GM18951 (cell line): Measurements from ENCODE around the gene LMO1.

Experiments
- POLR2A ChIP-seq: IDR thresholded peaks from 4 replicates; pipeline ENCODE4 v1.6.1; 2011; ENCODE audit warnings: mild to moderate bottlenecking; ENCODE audit not compliant: insufficient read length, insufficient read depth; ENCODE audit errors: extremely low read depth
- in situ Hi-C: fragments of 300-500 bp; cut with MboI; formaldehyde crosslinking; loops from one replicate; pipeline ENCODE4 v1.12.0; 2022; ENCODE audit warnings: low sequenced_read_pairs, mixed read lengths, inconsistent platforms; ENCODE audit not compliant: unreplicated experiment

The LMO1 gene

GRCh38 chr11:8285228-8285627 is 21.6 kb upstream of the LMO1 start:
- no peak for TF ChIP-seq POLR2A
- in situ Hi-C loops, result no loop called here

GRCh38 chr11:8283465-8284230 is 20.0 kb upstream of the LMO1 start:
- TF ChIP-seq POLR2A, result no peak
- in situ Hi-C loops, result no loop called here

- in situ Hi-C loops, result no loop called here
- TF ChIP-seq POLR2A, result no peak
These were observed 19.4 kb upstream of the LMO1 start for GRCh38 chr11:8283100-8283464.

GRCh38 chr11:8282631-8283030 is 19.0 kb upstream of the LMO1 start:
- no peak for TF ChIP-seq POLR2A
- in situ Hi-C loops, result no loop called here

- in situ Hi-C loops, result no loop called here
- TF ChIP-seq POLR2A, result no peak
These were observed 17.6 kb upstream of the LMO1 start for GRCh38 chr11:8281266-8281665.

GRCh38 chr11:8277691-8278090 is 14.0 kb upstream of the LMO1 start:
- in situ Hi-C loops, result no loop called here
- TF ChIP-seq POLR2A, result no peak

GRCh38 chr11:8276528-8276927 is 12.8 kb upstream of the LMO1 start:
- in situ Hi-C loops, result no loop called here
- no peak for TF ChIP-seq POLR2A

GRCh38 chr11:8273287-8273686 is 9.6 kb upstream of the LMO1 start:
- in situ Hi-C loops, result no loop called here
- no peak for TF ChIP-seq POLR2A

GRCh38 chr11:8271106-8271886 is 7.6 kb upstream of the LMO1 start:
- TF ChIP-seq POLR2A, result no peak
- in situ Hi-C loops, result no loop called here

GRCh38 chr11:8269636-8270035 is 6.0 kb upstream of the LMO1 start:
- in situ Hi-C loops, result no loop called here
- TF ChIP-seq POLR2A, result no peak

GRCh38 chr11:8268530-8269400 is 5.1 kb upstream of the LMO1 start:
- TF ChIP-seq POLR2A, result no peak

GRCh38 chr11:8267831-8268529 is 4.3 kb upstream of the LMO1 start:
- in situ Hi-C loops, result no loop called here
- TF ChIP-seq POLR2A, result no peak

More at GRCh38 chr11:8268530-8269400, 5.1 kb upstream of the LMO1 start:
- in situ Hi-C loops, result no loop called here

GRCh38 chr11:8267280-8267679 is 3.6 kb upstream of the LMO1 start:
- in situ Hi-C loops, result no loop called here
- no peak for TF ChIP-seq POLR2A
